ENCODE results near the gene IL31.

IL31 gene

GRCh38 chr12:122185494-122186082 is 11.6 kb upstream of the IL31 start:
- Histone ChIP-seq H3K27ac (ENCODE audit: low read depth, low read length) (no peak overlapping the region), H3K27me3 (ENCODE audit: low read length) (no peaks in the 10 kb centered on the region), H3K9ac (ENCODE audit: low read length) (no peak overlapping the region), H3K9me3 (ENCODE audit: insufficient read depth, low read length) (no peaks in the 10 kb centered on the region), H3K36me3 (ENCODE audit: low read length) (no peaks in the 10 kb centered on the region), H3K4me3 (ENCODE audit: insufficient read depth, low read length, poor library complexity, severe bottlenecking) (no peak overlapping the region), H3K9me2 (replicated peaks; ENCODE audit: insufficient read depth, low read length) (no peaks in the 10 kb centered on the region), H2AFZ (ENCODE audit: low read depth, low read length, severe bottlenecking) (no peak overlapping the region), H3K79me2 (ENCODE audit: insufficient read depth, low read length) (no peaks in the 10 kb centered on the region), H4K20me1 (ENCODE audit: low read depth, low read length) (no peaks in the 10 kb centered on the region), H3K4me2 (ENCODE audit: low read depth, low read length, poor library complexity, severe bottlenecking) (no peak overlapping the region), H3F3A (ENCODE audit: insufficient read depth) (no peaks in the 10 kb centered on the region)
- TF ChIP-seq CTCF (IDR thresholded peaks at IDR 0.05; ENCODE audit: insufficient read depth, low read length, poor library complexity, severe bottlenecking): no peak
- TF ChIP-seq EZH2phosphoT487 (conservative IDR thresholded peaks at IDR 0.05; ENCODE audit: low read length): no peak

GRCh38 chr12:122185079-122185478 is 11.1 kb upstream of the IL31 start:
- no peak overlapping the region for H3K9ac ChIP-seq (ENCODE audit: low read length)

GRCh38 chr12:122184517-122184916 is 10.5 kb upstream of the IL31 start:
- H3K9me3 ChIP-seq (ENCODE audit: insufficient read depth, low read length): no peaks in the 10 kb centered on the region
- H3K4me3 ChIP-seq (ENCODE audit: insufficient read depth, low read length, poor library complexity, severe bottlenecking): no peak overlapping the region
- H3K9ac ChIP-seq (ENCODE audit: low read length): no peak overlapping the region
- no peaks in the 10 kb centered on the region for H3K9me2 ChIP-seq (replicated peaks; ENCODE audit: insufficient read depth, low read length)
- no peaks in the 10 kb centered on the region for H4K20me1 ChIP-seq (ENCODE audit: low read depth, low read length)
- H2AFZ ChIP-seq (ENCODE audit: low read depth, low read length, severe bottlenecking): no peak overlapping the region
- no peaks in the 10 kb centered on the region for H3K79me2 ChIP-seq (ENCODE audit: insufficient read depth, low read length)
- no peaks in the 10 kb centered on the region for H3K27me3 ChIP-seq (ENCODE audit: low read length)
- H3K27ac ChIP-seq (ENCODE audit: low read depth, low read length): no peak overlapping the region
- H3K4me2 ChIP-seq (ENCODE audit: low read depth, low read length, poor library complexity, severe bottlenecking): no peak overlapping the region
- H3K36me3 ChIP-seq (ENCODE audit: low read length): no peaks in the 10 kb centered on the region
- TF ChIP-seq CTCF (IDR thresholded peaks at IDR 0.05; ENCODE audit: insufficient read depth, low read length, poor library complexity, severe bottlenecking) (no peak), EZH2phosphoT487 (conservative IDR thresholded peaks at IDR 0.05; ENCODE audit: low read length) (no peak)
- no peaks in the 10 kb centered on the region for H3F3A ChIP-seq (ENCODE audit: insufficient read depth)

More at GRCh38 chr12:122185079-122185478, 11.1 kb upstream of the IL31 start:
- Histone ChIP-seq H3K4me2 (ENCODE audit: low read depth, low read length, poor library complexity, severe bottlenecking) (no peak overlapping the region), H3K27me3 (ENCODE audit: low read length) (no peaks in the 10 kb centered on the region), H3K9me3 (ENCODE audit: insufficient read depth, low read length) (no peaks in the 10 kb centered on the region), H3K79me2 (ENCODE audit: insufficient read depth, low read length) (no peaks in the 10 kb centered on the region), H4K20me1 (ENCODE audit: low read depth, low read length) (no peaks in the 10 kb centered on the region), H2AFZ (ENCODE audit: low read depth, low read length, severe bottlenecking) (no peak overlapping the region), H3K9me2 (replicated peaks; ENCODE audit: insufficient read depth, low read length) (no peaks in the 10 kb centered on the region), H3K36me3 (ENCODE audit: low read length) (no peaks in the 10 kb centered on the region), H3K4me3 (ENCODE audit: insufficient read depth, low read length, poor library complexity, severe bottlenecking) (no peak overlapping the region), H3F3A (ENCODE audit: insufficient read depth) (no peaks in the 10 kb centered on the region), H3K27ac (ENCODE audit: low read depth, low read length) (no peak overlapping the region)
- TF ChIP-seq EZH2phosphoT487 (conservative IDR thresholded peaks at IDR 0.05; ENCODE audit: low read length) (no peak), CTCF (IDR thresholded peaks at IDR 0.05; ENCODE audit: insufficient read depth, low read length, poor library complexity, severe bottlenecking) (no peak)
